ENCODE data around the gene CRLF3.

DNA sequence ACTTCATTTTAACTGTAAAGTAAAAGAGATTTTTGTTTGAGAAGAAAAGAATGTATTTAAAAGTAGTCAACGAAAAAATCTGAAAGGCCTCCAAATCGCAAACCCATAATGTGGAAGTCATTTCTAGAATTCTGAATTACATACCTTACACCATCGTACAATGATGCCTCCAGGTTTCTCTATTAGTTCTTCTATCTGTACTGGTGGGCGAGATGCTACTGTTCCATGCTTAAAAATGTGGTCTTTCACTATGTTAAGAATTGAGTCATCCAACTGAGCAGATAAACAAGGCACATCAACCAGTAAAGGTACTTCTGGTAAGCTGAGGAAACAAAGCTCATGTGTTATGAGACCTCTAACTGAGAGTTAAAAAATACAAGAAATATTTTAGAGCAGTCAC, 28.5 kb downstream of the CRLF3 start:
- TF ChIP-seq, protein P1, sequence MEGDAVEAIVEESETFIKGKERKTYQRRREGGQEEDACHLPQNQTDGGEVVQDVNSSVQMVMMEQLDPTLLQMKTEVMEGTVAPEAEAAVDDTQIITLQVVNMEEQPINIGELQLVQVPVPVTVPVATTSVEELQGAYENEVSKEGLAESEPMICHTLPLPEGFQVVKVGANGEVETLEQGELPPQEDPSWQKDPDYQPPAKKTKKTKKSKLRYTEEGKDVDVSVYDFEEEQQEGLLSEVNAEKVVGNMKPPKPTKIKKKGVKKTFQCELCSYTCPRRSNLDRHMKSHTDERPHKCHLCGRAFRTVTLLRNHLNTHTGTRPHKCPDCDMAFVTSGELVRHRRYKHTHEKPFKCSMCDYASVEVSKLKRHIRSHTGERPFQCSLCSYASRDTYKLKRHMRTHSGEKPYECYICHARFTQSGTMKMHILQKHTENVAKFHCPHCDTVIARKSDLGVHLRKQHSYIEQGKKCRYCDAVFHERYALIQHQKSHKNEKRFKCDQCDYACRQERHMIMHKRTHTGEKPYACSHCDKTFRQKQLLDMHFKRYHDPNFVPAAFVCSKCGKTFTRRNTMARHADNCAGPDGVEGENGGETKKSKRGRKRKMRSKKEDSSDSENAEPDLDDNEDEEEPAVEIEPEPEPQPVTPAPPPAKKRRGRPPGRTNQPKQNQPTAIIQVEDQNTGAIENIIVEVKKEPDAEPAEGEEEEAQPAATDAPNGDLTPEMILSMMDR (IDR thresholded peaks at IDR 0.05; ENCODE audit: low read depth, low read length, poor library complexity, severe bottlenecking), result no peak
- TF ChIP-seq EZH2phosphoT487 (IDR thresholded peaks at IDR 0.05; ENCODE audit: borderline replicate concordance, low read length), result no peak

All from DOHH2 (cell line).